ENCODE measurements around the gene TXNRD2. TPM values are rescaled to one million over a fixed set of nuclear protein-coding genes. Genes with fewer than 3 reads are reported as not detected.

The TXNRD2 gene
- total RNA-seq, 1 experiment from 2014 or later, result 19.7 TPM

DNA sequence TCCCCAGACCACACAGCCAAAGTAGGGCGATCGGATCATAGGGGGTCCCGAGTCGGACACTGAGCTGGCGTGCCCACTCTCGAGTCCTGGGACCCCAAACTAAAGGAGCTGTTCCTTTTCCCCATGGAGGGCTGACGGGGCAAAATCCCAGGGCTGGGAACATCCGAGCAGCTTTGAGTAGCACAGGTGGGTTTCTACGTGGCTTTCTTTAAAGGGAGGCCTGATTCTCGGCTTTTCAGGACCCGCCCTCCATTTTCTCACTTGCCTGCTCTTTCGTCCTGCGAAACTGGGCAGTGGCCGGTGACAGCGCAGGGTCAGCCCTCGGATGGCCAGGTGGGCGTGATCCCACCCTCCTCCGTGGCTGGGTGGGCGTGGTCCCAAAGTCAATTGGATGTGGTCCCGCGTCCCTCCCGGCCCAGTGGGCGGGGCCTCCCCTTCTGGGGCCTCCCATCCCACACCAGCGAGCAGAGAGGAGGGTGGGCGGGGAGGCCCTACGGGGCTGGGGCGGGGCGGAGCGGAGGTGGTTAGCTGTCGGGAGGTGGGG is 17.5 kb upstream of the TXNRD2 start:
- RAD21 ChIA-PET (ENCODE audit: low non-redundant PET in 1 of 2, low total read pairs in 2 of 2, uncharacterized antibody in 2 of 2, unreplicated experiment in 2 of 2), result no interaction called here
- Histone ChIP-seq H3K9ac (ENCODE audit: low read length) (peak overlapping the region; percentile 23; the same call in 1 of the 2 replicates), H3K4me2 (ENCODE audit: low read length) (peak overlapping the region; percentile 63), H3K27me3 (ENCODE audit: insufficient read depth, low read length) (no peaks in the 10 kb centered on the region), H4K20me1 (ENCODE audit: insufficient read depth) (no peaks in the 10 kb centered on the region), H3K36me3 (ENCODE audit: control insufficient read depth in 1 of 2, insufficient read depth in 2 of 2, low read length in 2 of 2) (peaks cover 0 to 5% of the 10 kb centered on the region in 2 experiments; a peak in 1 of 4 replicates), H3K9me3 (ENCODE audit: control insufficient read depth in 1 of 2, insufficient read depth in 1 of 2, low read depth in 1 of 2, low read length in 2 of 2) (no peaks in the 10 kb centered on the region), H3K4me3 (replicated peaks in 1 of 2; ENCODE audit: low read depth in 1 of 2, low read length in 2 of 2) (peak overlapping the region; percentile 1 to 29; a peak in 2 of 4 replicates), H3K9me2 (ENCODE audit: insufficient read depth) (no peaks in the 10 kb centered on the region), H3K27ac (ENCODE audit: low read depth, low read length) (no peak overlapping the region; the same call in 1 of the 2 replicates), H3K79me2 (ENCODE audit: insufficient read depth, low read length) (no peaks in the 10 kb centered on the region), H2AFZ (ENCODE audit: low read depth, low read length, poor library complexity, severe bottlenecking) (no peak overlapping the region), H3K4me1 (ENCODE audit: control insufficient read depth in 1 of 2, insufficient read depth in 2 of 2, low read length in 2 of 2) (peaks cover 42 to 46% of the 10 kb centered on the region in 2 experiments)
- no TSS peak for BruUV-seq (replicated peaks)
- ATAC-seq (peak; percentile 53), DNase-seq (ENCODE audit: low read depth, low spot score) (peak; percentile 65)
- TF ChIP-seq CBX3 (IDR thresholded peaks at IDR 0.05; ENCODE audit: low read depth) (no peak), EGR1 (IDR thresholded peaks at IDR 0.05; ENCODE audit: low read depth) (0 out of 2 replicates have a peak, but pooled peaks have one; percentile 19)
- CTCF ChIA-PET, result no interaction called here
- POLR2A ChIA-PET, result no interaction called here
- intact Hi-C loops (cut with micrococcal nuclease), result loop anchor here (2.0 kb wide), 1 partner anchor 228 kb away; no protein-coding TSS in a partner anchor

DNA sequence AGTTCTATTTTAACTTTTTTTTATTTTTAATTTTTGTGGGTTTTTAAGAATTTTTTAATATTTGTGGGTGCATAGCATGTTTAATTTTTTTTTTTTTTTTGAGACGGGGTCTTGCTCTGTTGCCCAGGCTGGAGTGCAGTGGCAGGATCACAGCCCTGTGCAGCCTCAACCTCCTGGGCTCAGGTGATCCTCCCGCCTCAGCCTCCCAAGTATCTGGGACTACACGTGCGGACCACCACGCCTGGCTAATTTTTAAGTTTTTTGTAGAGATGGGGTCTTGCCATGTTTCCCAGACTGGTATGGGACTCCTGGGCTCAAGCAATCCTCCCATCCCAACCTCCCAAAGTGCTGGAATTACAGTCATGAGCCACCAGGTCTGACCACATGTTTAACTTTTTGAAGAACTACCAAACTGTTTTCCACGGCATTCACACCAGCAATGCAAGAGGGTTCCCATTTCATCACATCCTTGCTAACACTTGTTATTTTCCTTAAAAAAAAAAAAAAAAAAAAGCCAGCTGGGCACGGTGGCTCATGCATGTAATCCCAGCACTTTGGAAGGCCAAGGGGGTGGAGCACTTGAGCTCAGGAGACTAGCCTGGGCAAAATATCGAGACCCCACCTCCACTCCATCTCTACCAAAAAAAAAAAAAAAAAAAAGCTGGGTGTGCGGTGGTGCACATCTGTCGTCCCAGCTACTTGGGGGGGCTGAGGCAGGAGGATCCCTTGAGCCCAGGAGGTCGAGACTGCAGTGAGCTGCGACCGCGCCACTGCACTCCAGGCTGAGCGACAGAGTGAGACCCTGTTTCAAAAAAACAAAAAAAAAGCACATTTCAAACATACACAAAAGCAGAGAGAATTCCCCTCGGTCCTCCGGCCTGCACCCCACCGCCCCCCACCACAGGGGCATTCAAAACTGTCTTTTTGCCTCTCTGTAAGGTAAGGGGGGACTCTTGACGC is 16.7 kb upstream of the TXNRD2 start:
- intact Hi-C loops (cut with micrococcal nuclease), result loop anchor here (2.0 kb wide), 1 partner anchor 228 kb away; no protein-coding TSS in a partner anchor
- no peaks in the 10 kb centered on the region for H3K27me3 ChIP-seq (ENCODE audit: insufficient read depth, low read length)
- H3K79me2 ChIP-seq (ENCODE audit: insufficient read depth, low read length), result no peaks in the 10 kb centered on the region
- no peaks in the 10 kb centered on the region for H3K9me2 ChIP-seq (ENCODE audit: insufficient read depth)
- no peaks in the 10 kb centered on the region for H3K36me3 ChIP-seq (ENCODE audit: control insufficient read depth in 1 of 2, insufficient read depth in 2 of 2, low read length in 2 of 2)
- peaks cover 34 to 45% of the 10 kb centered on the region in 2 experiments for H3K4me1 ChIP-seq (ENCODE audit: control insufficient read depth in 1 of 2, insufficient read depth in 2 of 2, low read length in 2 of 2)
- RAD21 ChIA-PET (ENCODE audit: low non-redundant PET in 1 of 2, low total read pairs in 2 of 2, uncharacterized antibody in 2 of 2, unreplicated experiment in 2 of 2), result no interaction called here
- TF ChIP-seq ZNF274 (IDR thresholded peaks at IDR 0.05; ENCODE audit: low read depth, low read length), result no peak
- TF ChIP-seq SRF (IDR thresholded peaks at IDR 0.05; ENCODE audit: low read depth), result no peak
- TF ChIP-seq, protein P1, sequence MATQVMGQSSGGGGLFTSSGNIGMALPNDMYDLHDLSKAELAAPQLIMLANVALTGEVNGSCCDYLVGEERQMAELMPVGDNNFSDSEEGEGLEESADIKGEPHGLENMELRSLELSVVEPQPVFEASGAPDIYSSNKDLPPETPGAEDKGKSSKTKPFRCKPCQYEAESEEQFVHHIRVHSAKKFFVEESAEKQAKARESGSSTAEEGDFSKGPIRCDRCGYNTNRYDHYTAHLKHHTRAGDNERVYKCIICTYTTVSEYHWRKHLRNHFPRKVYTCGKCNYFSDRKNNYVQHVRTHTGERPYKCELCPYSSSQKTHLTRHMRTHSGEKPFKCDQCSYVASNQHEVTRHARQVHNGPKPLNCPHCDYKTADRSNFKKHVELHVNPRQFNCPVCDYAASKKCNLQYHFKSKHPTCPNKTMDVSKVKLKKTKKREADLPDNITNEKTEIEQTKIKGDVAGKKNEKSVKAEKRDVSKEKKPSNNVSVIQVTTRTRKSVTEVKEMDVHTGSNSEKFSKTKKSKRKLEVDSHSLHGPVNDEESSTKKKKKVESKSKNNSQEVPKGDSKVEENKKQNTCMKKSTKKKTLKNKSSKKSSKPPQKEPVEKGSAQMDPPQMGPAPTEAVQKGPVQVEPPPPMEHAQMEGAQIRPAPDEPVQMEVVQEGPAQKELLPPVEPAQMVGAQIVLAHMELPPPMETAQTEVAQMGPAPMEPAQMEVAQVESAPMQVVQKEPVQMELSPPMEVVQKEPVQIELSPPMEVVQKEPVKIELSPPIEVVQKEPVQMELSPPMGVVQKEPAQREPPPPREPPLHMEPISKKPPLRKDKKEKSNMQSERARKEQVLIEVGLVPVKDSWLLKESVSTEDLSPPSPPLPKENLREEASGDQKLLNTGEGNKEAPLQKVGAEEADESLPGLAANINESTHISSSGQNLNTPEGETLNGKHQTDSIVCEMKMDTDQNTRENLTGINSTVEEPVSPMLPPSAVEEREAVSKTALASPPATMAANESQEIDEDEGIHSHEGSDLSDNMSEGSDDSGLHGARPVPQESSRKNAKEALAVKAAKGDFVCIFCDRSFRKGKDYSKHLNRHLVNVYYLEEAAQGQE (IDR thresholded peaks at IDR 0.05; ENCODE audit: low read depth), result no peak
- TF ChIP-seq EZH2phosphoT487 (IDR thresholded peaks at IDR 0.05; ENCODE audit: borderline replicate concordance), result no peak
- no peak for TF ChIP-seq FOSL1 (IDR thresholded peaks at IDR 0.05; ENCODE audit: low read depth)
- TF ChIP-seq, protein P2, sequence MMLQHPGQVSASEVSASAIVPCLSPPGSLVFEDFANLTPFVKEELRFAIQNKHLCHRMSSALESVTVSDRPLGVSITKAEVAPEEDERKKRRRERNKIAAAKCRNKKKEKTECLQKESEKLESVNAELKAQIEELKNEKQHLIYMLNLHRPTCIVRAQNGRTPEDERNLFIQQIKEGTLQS (IDR thresholded peaks at IDR 0.05), result no peak
- TF ChIP-seq POLR2A (IDR thresholded peaks at IDR 0.05; ENCODE audit: borderline replicate concordance, extremely low read depth, insufficient read depth, insufficient read length), result no peak
- TF ChIP-seq TCF7L2 (IDR thresholded peaks at IDR 0.05; ENCODE audit: borderline replicate concordance, extremely low read depth, insufficient read depth, insufficient read length), result no peak
- no peak for TF ChIP-seq POLR2AphosphoS5 (IDR thresholded peaks at IDR 0.05; ENCODE audit: low read depth, low read length)
- no peak for TF ChIP-seq ELF1 (IDR thresholded peaks at IDR 0.05; ENCODE audit: borderline replicate concordance, low read depth)
- no peak for TF ChIP-seq SIN3A (IDR thresholded peaks at IDR 0.05; ENCODE audit: low read depth)
- TF ChIP-seq JUND (IDR thresholded peaks at IDR 0.05), result no peak
- H3K9ac ChIP-seq (ENCODE audit: low read length), result 0 out of 2 replicates have a peak overlapping the region, but pooled peaks have one; percentile 10
- H4K20me1 ChIP-seq (ENCODE audit: insufficient read depth), result no peaks in the 10 kb centered on the region
- no peak overlapping the region for H2AFZ ChIP-seq (ENCODE audit: low read depth, low read length, poor library complexity, severe bottlenecking)
- peak overlapping the region; percentile 63 for H3K4me2 ChIP-seq (ENCODE audit: low read length)
- H3K27ac ChIP-seq (ENCODE audit: low read depth, low read length), result no peak overlapping the region
- no TSS peak for BruUV-seq (replicated peaks)
- CTCF ChIA-PET, result no interaction called here
- DNase-seq (ENCODE audit: low read depth, low spot score) (no peak), ATAC-seq (no peak)
- H3K9me3 ChIP-seq (ENCODE audit: control insufficient read depth in 1 of 2, insufficient read depth in 1 of 2, low read depth in 1 of 2, low read length in 2 of 2), result no peaks in the 10 kb centered on the region
- POLR2A ChIA-PET, result no interaction called here
- H3K4me3 ChIP-seq (replicated peaks in 1 of 2; ENCODE audit: low read depth in 1 of 2, low read length in 2 of 2), result peak overlapping the region in 1 of 2 experiments; percentile 29; a peak in 1 of 4 replicates

Measured in HCT116 (cell line).